PC-9 (cell line): ENCODE results near the gene MYH6.

Experiments used
- CTCF ChIP-seq: fragments of 200-600 bp; sonication (generic); conservative IDR thresholded peaks from 2 replicates; pipeline ENCODE4 v1.6.1; 2017; ENCODE audit warnings: mixed run types, antibody characterized with exemption, mild to moderate bottlenecking, moderate library complexity
- EZH2 ChIP-seq: fragments of 200-600 bp; sonication (generic); IDR thresholded peaks from 2 replicates; pipeline ENCODE4 v1.8.0; 2017; ENCODE audit warnings: antibody characterized with exemption, low read depth

- no peak for TF ChIP-seq CTCF
- no peak for TF ChIP-seq EZH2
Measured at GRCh38 chr14:23415821-23416778, 8.0 kb upstream of the MYH6 start.
